GM10847 (cell line): ENCODE results near the gene EEF1A2.

Experiments
- POLR2A ChIP-seq: IDR thresholded peaks from 2 replicates; pipeline ENCODE4 v1.6.1; 2011; ENCODE audit not compliant: insufficient read length; ENCODE audit errors: extremely low read depth

The EEF1A2 gene

DNA sequence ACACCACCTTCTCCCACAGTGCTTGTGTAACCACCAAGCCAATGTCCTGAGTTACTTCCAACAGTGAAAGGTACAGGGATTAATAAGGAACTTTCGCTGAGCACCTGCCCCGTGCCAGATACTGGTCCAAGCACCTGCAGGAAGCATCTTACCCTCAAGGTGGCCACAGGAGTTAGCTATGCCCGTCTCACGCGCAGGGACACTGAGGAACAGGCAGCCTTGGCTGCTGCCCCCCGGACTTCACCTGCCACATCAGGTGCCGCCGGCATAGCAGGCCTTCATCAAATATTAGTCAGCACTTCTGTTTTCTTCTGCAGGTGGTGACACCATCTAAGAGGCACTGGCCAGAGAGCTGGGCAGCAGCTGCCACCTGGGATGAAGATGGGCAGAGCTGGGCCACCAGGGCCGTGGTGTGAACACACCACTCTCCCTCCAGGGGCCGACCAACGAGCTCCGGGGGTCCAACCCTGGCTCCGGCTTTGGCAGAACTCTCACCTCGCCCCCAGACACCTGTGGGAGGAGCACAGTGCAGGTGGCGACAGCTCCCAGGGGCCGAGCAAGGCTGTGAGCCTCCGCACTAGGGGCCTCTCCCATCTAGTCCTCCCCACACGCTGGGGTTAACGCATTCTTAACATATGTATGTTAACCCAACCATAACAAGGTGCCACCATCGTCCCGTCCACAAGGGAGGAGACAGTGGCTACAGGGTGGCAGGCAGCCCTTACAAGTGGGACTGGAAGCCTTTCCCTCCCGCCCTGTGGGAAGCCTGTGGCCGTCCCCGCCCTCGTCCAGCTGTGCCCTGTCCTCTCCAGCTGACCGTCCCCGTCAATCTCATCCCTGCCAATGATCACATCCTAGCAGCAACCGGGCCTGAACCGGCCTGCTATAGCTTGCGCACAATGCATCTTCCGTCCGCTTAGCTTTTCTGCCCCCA is 18.8 kb upstream of the EEF1A2 start:
- no peak for TF ChIP-seq POLR2A

DNA sequence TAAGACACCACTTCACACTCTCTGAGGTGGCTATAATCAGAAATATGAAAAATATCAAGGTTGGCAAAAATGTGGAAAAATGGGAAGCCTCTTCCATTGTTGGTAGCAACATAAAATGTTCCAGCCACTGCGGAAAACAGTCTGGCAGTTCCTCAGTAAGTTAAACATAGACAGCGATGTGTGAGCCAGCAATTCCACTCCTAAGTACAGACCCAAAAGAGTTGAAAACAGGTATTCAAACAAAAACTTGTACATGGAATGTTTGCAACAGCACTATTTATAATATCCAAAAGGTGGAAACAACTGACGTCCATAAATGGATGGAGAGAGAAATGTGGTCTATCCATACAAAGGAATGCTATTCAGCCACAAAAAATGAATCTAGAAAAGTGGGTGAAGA is 14.3 kb upstream of the EEF1A2 start:
- TF ChIP-seq POLR2A, result no peak

DNA sequence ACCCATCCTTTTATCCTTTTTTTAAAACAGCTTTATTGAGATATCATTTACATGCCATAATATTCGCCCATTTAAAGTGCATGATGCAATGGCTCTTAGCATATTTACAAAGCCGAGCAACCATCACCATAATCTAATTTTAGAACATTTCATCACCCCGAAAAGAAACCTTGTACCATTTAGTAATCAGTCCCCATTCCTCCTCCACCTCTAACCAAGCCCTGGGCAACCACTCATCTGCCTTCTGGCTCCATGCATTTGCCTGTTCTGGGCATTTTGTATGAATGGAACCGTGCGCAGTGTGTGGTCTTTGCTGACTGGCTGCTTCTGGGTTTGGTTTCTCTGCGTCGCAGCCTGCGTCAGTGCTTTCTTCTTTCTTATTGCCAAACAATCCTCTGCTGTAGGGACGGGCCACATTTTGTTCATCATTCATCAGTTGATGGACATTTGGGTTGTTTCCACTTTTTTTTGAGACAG is 10.2 kb upstream of the EEF1A2 start:
- no peak for TF ChIP-seq POLR2A

DNA sequence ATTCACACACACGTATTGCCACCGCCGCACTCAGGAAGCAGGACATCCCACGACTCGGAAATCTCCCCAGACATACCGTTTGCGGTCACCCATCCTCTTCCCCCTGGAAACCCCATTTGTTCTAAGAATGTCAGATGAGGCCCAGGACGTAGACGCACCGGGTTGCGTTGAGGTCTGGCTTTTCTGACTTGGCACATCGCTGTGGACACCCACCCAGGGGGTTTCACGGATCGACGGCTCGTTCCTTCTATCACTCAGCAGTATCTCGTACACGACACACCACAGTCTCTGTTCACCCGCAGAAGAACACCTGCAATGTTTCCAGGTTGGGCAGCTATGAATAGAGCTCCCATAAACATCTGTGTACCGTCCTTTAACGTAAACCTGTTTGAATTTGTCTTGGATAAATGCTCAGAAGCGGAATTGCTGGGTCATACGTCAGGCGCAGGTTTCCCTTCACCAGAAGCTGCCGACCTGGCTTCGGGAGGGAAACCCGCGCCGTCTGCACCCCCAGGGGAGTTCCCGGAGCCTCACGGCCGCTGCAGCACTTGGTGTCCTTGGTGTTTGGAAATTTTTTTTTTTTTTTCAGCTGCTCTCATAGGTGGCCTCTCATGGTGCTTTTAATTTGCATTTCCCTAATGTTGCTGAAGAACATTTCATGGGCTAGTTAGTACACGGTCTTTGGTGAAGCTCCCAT is 9.3 kb upstream of the EEF1A2 start:
- TF ChIP-seq POLR2A, result no peak

DNA sequence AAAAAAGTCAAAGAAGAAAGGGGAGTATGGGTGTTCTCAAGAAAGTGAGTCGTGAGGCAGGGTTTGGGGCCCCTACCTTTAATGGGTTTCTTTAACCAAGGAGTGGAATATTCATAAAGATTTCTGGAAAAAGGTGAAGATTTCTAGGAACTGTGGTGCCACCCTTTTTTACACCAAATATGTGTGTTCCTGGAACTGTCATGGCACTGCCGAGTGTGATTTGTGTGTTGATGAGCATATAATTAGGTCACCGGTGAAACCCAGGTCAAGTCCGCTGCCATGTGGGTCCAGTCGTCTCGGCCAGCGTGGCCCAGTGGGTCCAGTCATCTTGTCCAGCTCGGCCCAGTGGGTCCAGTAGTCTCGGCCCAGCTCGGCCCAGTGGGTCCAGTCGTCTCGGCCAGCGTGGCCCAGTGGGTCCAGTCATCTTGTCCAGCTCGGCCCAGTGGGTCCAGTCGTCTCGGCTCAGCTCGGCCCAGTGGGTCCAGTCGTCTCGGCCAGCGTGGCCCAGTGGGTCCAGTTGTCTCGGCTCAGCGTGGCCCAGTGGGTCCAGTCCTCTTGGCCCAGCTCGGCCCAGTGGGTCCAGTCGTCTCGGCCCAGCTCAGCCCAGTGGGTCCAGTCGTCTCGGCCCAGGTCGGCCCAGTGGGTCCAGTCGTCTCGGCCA is 8.3 kb upstream of the EEF1A2 start:
- no peak for TF ChIP-seq POLR2A

DNA sequence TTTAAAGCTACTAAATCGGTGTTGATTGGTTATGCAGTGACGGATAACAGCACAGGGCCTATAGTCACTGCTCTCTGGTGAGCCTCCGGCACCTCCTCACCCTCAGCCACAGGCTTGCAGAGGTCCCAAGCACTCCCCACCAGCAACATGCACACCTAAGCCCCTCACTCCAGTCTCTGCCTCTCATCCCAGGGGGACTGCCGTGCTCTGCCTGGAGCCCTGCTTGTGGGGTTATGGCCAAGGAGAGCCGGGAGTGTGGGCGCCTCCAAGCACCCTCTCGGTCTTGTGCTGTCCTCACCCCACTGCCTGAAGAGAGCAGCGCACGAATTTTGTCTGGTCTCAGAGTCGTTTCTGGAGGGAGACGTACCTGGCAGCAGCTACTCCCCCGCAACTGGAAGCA is 6.8 kb upstream of the EEF1A2 start:
- TF ChIP-seq POLR2A, result no peak

DNA sequence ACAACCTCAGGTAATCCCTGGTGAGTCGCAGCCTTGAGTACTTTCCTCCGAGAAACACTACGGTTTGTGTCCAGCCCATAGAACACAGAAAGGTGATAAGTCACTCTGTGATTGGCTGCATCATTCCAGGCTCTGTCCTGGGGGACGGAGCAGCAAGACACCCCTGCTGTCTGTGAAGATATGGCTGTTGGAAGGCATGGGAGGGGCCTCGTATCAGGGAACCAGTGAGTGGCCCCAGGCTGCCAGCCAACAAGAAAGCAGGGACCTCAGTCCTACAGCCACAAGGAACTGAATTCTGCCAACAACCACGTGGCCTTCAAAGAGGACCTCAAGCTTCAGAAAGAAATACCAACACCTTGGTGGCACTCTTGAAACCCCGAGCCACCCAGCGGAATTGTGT is 6.4 kb upstream of the EEF1A2 start:
- no peak for TF ChIP-seq POLR2A

DNA sequence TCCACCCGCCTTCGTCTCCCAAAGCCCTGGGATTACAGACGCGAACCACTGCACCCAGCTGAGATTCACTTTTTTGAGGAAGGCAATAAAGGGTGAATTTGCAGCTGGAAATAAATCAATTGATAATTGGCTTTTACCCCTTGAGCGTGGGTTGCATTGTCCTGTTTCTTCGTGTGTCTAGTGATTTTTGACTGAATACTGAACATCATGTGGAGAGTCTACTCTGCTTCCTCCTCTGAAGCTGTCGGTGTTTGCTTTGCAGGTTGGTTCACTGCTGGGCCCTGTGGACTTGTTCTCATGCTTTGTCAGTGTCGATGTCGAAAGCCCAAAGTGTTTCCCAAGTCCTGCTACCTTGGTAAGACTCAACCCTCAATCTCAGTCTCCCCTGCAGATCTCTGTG is 5.8 kb upstream of the EEF1A2 start:
- TF ChIP-seq POLR2A, result no peak

DNA sequence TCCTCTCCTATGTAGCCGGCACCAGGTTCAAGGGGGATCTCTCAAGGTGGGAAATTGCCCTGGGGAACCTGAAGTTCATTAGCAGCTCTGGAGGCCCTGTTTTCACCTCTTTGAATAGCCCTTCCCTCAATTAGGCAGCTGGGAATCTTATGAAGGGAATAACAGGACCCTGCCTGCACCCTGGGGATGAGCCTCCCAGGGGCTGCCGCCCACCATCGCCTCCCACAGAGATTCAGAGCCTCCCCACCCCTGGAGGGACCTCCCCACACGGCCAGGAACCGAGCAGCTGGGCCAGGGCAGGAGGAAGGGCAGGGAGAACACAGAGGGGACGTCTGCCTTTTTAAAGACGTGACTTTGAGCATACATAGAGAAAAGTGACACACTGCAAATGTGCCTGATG is 4.6 kb upstream of the EEF1A2 start:
- no peak for TF ChIP-seq POLR2A

DNA sequence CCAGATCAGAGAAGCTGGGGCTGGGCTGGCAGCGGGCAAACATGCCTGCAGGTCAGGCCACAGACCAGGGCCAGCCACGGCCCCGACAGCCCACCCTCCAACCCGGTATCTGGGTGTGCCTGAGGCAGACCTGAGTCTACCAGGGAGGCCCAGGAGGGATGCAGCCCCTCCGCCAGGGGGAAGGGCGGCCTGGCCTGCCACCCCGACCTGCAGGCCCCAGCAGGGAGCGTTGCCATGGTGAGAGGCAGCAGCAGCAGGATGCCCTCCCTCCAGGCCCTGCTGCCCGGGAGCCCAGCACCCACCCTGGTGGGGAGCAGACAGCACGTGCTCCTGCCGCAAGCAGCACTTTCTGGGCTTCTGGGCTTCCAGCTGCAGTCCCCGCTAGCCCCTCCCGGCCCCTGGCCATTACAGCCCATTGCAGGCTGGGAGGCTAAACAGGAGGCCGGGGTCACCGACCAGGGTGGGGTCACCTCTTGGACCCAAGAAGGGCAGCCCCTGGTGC is 3.8 kb upstream of the EEF1A2 start:
- no peak for TF ChIP-seq POLR2A

DNA sequence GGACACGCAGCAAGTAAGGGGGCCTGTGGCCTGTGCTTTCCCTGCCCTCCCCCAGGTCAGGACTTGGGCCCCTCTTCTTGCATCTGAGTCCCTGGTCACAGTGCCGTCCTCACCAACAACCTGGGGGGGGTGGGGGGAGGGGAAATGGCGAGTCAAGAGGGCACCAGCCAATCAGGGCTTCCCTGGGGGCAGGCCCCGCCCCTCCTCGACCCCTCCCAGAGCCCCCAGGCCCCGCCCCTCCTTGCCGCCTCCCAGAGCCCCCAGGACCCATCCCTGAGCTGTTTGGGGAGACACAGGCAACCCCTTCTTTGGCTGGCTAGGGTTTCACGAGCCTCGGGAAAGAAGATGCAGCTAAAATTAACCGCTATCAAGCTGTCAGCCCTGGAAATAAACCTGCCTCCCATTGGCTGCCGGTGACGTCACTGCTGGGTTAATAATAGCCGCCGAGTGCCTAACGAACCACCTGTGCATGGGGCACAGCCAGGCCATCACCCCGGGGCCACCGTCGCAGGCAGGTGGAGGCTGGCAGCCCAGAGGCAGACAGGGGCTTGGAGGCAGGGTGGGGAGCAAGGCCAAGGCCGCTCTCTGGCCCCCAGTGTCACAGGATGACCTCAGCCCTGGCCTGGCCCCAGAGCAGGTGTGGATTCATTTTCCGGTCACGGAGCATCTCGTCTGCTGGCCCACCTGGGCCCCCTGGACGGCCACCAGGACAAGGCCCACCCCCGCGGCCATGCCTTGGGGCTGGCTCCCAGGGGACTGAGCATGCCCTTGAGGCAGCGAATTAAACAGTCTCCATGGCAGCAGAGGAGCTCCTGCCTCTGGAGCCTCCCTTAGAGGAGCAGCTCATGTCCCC is 3.2 kb upstream of the EEF1A2 start:
- TF ChIP-seq POLR2A, result no peak

DNA sequence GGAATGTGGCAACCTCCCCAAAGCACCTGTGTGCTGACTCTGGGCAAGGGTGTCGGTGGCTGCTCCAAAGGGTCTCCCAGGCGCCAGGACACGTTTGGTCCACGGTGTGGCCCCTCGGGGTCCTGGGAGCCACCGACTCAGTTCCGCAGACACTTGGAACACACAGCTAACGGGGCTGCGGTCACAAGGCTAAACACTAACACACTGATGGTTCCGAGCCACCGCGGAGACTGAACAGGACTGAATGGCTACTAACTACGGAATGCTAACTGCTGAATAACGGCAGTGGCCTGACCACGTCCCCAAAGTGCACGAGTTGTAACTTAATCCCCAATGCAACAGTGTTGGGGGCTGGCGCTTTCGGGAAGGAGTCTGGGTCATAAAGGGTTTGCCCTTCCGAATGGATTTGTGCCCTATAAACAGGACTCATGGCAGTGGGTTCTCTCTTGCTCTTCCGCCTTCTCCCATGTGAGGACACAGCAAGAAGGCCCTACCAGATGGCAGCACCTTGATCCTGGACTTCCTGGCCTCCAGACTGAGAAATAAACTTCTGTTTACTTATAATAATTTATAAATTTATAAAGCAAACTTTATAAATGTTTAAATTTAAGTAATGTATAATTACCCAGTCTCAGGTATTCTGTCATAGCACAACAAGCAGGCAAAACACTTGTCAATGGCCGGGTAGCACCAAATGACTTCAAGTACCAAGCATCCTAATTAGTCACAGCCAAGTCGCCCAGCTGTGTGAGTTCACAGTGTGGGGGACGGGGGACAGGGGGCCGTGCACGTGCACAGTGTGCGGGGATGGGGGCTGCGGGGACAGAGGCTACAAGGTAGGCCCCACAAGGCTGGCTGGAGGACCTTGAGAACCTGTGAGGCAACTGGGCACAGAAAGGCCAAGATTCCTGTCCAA is 2.3 kb upstream of the EEF1A2 start:
- no peak for TF ChIP-seq POLR2A

DNA sequence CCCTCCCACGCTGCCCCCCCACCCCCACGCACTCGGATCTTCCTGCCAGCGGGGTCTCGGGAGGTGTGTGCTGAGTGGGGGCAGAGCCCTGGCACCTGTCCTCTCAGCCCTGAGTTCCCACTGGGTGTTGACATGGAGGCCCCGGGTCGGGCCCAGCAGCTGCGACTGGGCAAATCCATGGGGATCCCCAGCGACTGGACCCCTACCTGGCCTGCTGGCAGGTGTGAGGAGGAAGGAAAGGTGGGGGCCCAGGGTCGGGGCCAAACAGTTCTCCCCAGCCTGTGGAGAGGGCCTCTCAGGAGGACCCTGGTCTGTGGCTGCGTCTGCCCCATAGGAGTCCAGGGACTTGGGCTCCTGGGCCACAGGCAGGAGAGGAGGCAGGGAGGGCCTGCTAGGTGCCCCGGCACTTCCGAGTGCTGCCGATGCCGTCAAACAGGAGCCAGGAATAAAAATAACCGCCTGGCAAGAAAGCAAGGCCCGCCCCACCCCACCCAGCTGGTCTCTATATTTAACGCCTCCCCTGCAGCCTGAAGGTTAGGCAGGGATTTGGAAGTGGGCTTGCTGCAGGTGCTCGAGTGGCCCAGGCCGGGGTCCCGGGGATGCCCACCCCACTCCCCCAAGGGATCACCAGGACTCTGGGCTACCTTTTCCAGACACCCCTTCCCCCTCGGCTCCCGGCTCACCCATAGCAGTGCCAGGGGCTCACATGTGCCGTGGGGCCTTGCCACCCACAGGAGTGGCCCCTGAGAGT is 1.4 kb upstream of the EEF1A2 start:
- TF ChIP-seq POLR2A, result no peak
